Loucy (cell line): ENCODE measurements around the gene USP21.

ENCODE experiments used
- H2AFZ ChIP-seq: fragments of 200-600 bp; sonication (generic); 2 replicates; pipeline ENCODE4 v1.6.0; 2016; ENCODE audit warnings: antibody characterized with exemption, mild to moderate bottlenecking, low read length, moderate library complexity
- H3F3A ChIP-seq: fragments of 200-600 bp; 2 replicates; pipeline ENCODE4 v1.6.0; 2016; ENCODE audit warnings: antibody characterized with exemption, low read depth, mild to moderate bottlenecking
- H3K27me3 ChIP-seq: fragments of 200-600 bp; sonication (generic); 2 replicates; pipeline ENCODE4 v1.6.1; 2014; ENCODE audit warnings: low read length, mild to moderate bottlenecking; ENCODE audit not compliant: insufficient read depth, poor library complexity, severe bottlenecking
- H3K36me3 ChIP-seq: fragments of 200-600 bp; sonication (generic); 2 replicates; pipeline ENCODE4 v1.6.1; 2016; ENCODE audit warnings: low read length; ENCODE audit not compliant: insufficient read depth
- H3K4me1 ChIP-seq: fragments of 200-600 bp; sonication (generic); 2 replicates; pipeline ENCODE4 v1.5.1; 2014; ENCODE audit warnings: low read length, mild to moderate bottlenecking; ENCODE audit not compliant: insufficient read depth, poor library complexity, severe bottlenecking
- H3K4me2 ChIP-seq: fragments of 200-600 bp; sonication (generic); 2 replicates; pipeline ENCODE4 v1.6.0; 2014; ENCODE audit warnings: antibody characterized with exemption, low read length, low read depth, mild to moderate bottlenecking; ENCODE audit not compliant: poor library complexity, severe bottlenecking
- H3K4me3 ChIP-seq: fragments of 200-600 bp; sonication (generic); 2 replicates; pipeline ENCODE4 v1.5.1; 2014; ENCODE audit warnings: low read length, mild to moderate bottlenecking, mixed read lengths; ENCODE audit not compliant: poor library complexity, severe bottlenecking
- H3K79me2 ChIP-seq: fragments of 200-600 bp; sonication (generic); 2 replicates; pipeline ENCODE4 v1.6.1; 2014; ENCODE audit warnings: low read length; ENCODE audit not compliant: insufficient read depth
- H3K9ac ChIP-seq: fragments of 200-600 bp; sonication (generic); 2 replicates; pipeline ENCODE4 v1.6.0; 2014; ENCODE audit warnings: mild to moderate bottlenecking, low read depth, low read length, moderate library complexity; ENCODE audit not compliant: poor library complexity, severe bottlenecking
- H3K9me2 ChIP-seq: fragments of 200-600 bp; sonication (generic); replicated peaks from 2 replicates; pipeline ENCODE4 v1.6.1; 2016; ENCODE audit warnings: low read depth, low read length, mixed read lengths
- H3K9me3 ChIP-seq: fragments of 200-600 bp; sonication (generic); 2 replicates; pipeline ENCODE4 v1.6.1; 2014; ENCODE audit warnings: mild to moderate bottlenecking, antibody characterized with exemption, low read length, low read depth; ENCODE audit not compliant: insufficient read depth
- H4K20me1 ChIP-seq: fragments of 200-600 bp; sonication (generic); 2 replicates; pipeline ENCODE4 v1.6.0; 2014; ENCODE audit warnings: antibody characterized with exemption, low read length, mild to moderate bottlenecking; ENCODE audit not compliant: insufficient read depth, poor library complexity, severe bottlenecking
- EZH2phosphoT487 ChIP-seq: fragments of 200-600 bp; IDR thresholded peaks from 2 replicates; pipeline ENCODE4 v1.6.1; 2018; ENCODE audit warnings: antibody characterized with exemption, mild to moderate bottlenecking, moderate library complexity, borderline replicate concordance
- TF ChIP-seq, protein P1 (sequence below): fragments of 200-600 bp; sonication (generic); conservative IDR thresholded peaks from 2 replicates; pipeline ENCODE4 v1.5.1; 2014; ENCODE audit warnings: mild to moderate bottlenecking, antibody characterized with exemption, low read length

USP21 gene

DNA sequence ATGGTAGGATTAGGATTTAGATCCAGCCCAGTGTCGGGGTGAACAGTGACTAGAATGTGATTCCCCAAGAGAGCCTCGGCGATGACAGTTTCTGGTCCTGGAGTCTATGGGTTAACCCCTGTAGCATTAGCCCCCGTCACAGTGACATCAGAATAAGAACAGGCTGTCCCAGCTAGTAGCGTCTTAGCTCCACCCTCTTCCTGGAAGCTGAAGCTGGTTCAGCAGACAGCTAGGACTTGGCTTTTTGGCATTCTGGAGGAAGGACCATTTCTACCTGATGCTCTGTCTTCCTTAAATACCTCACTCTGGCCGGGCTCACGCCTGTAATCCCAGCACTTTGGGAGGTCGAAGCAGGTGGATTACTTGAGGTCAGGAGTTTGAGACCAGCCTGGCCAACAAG lies 47.9 kb downstream of the USP21 start:
- Histone ChIP-seq H3F3A (no peaks in the 10 kb centered on the region), H3K9me3 (no peaks in the 10 kb centered on the region), H3K4me2 (no peak overlapping the region), H3K4me1 (peaks cover 19% of the 10 kb centered on the region), H3K79me2 (peaks cover 29% of the 10 kb centered on the region), H3K36me3 (peaks cover 25% of the 10 kb centered on the region; the same call in 1 of the 2 replicates), H3K4me3 (no peak overlapping the region), H3K9ac (no peak overlapping the region), H3K9me2 (no peaks in the 10 kb centered on the region), H2AFZ (no peak overlapping the region), H4K20me1 (no peaks in the 10 kb centered on the region), H3K27me3 (no peaks in the 10 kb centered on the region)
- no peak for TF ChIP-seq EZH2phosphoT487
- TF ChIP-seq, protein P1, sequence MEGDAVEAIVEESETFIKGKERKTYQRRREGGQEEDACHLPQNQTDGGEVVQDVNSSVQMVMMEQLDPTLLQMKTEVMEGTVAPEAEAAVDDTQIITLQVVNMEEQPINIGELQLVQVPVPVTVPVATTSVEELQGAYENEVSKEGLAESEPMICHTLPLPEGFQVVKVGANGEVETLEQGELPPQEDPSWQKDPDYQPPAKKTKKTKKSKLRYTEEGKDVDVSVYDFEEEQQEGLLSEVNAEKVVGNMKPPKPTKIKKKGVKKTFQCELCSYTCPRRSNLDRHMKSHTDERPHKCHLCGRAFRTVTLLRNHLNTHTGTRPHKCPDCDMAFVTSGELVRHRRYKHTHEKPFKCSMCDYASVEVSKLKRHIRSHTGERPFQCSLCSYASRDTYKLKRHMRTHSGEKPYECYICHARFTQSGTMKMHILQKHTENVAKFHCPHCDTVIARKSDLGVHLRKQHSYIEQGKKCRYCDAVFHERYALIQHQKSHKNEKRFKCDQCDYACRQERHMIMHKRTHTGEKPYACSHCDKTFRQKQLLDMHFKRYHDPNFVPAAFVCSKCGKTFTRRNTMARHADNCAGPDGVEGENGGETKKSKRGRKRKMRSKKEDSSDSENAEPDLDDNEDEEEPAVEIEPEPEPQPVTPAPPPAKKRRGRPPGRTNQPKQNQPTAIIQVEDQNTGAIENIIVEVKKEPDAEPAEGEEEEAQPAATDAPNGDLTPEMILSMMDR = no peak

DNA sequence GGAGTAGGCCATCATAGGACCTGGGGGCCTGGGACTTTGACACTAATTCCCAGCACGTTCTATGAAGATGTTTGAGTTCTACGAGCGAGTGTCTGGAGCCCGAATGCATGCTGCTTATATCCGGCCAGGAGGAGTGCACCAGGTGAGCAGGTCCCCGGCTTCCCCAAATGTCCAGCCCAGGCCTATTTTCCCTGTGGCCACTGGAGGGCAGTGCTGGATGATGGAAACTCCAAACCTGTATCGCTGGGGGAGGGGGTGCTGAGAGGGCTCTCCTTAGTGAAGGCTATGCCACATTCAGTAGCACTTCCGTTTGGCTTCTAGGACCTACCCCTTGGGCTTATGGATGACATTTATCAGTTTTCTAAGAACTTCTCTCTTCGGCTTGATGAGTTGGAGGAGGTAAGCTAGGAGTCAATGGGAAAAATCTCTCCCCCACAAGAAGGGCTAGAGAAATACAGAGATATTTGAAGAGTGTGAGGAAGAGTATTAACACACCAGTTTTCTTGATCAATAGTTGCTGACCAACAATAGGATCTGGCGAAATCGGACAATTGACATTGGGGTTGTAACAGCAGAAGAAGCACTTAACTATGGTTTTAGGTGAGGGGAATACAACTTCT lies 50.6 kb downstream of the USP21 start:
- Histone ChIP-seq H3K9me2 (no peaks in the 10 kb centered on the region), H3K4me1 (peaks cover 8% of the 10 kb centered on the region), H3K9me3 (no peaks in the 10 kb centered on the region), H4K20me1 (no peaks in the 10 kb centered on the region), H3K79me2 (0 out of 2 replicates have a peak, but pooled peaks cover 6% of the 10 kb centered on the region), H3K27me3 (no peaks in the 10 kb centered on the region), H3K4me2 (no peak overlapping the region), H3F3A (no peaks in the 10 kb centered on the region), H3K9ac (no peak overlapping the region), H2AFZ (no peak overlapping the region), H3K36me3 (peaks cover 44% of the 10 kb centered on the region; the same call in 1 of the 2 replicates), H3K4me3 (no peak overlapping the region)
- TF ChIP-seq, protein P1 = peak; percentile 95
- TF ChIP-seq EZH2phosphoT487 = no peak

DNA sequence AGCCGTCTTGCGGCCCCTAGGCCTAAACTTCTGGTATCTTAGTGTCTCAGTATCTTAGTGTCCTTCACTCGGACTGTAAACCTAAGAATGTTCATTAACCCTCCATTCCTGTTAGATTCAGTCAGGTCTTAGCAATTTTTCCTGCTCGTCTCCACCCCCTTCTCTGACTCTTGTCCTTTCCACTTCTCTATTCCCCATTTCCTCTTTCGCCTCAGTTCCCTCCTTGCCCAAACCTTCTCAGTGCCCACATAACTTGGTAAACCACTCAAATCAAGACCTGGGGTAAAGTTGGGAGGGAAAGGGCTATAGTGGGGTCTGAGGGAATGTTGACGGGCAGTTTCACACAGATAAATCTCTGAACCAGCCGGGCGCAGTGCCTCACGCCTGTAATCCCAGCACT lies 55.1 kb downstream of the USP21 start:
- Histone ChIP-seq H3K4me2 (no peak overlapping the region), H3K4me3 (no peak overlapping the region), H3K4me1 (peaks cover 27% of the 10 kb centered on the region), H3F3A (peaks cover 3% of the 10 kb centered on the region; the same call in 1 of the 2 replicates), H2AFZ (no peak overlapping the region), H3K79me2 (no peaks in the 10 kb centered on the region), H4K20me1 (no peaks in the 10 kb centered on the region), H3K9me3 (no peaks in the 10 kb centered on the region), H3K9me2 (no peaks in the 10 kb centered on the region), H3K27me3 (no peaks in the 10 kb centered on the region), H3K9ac (no peak overlapping the region), H3K36me3 (peaks cover 36% of the 10 kb centered on the region; the same call in 1 of the 2 replicates)
- TF ChIP-seq, protein P1 = no peak
- no peak for TF ChIP-seq EZH2phosphoT487
